HG03442 (cell line): ENCODE results near the gene HOXC5.
A peak's percentile ranks its signal among the peaks of the same experiment; 100 is the strongest.

Experiments
- ATAC-seq: cut with Tn5 transposase; IDR thresholded peaks from one replicate; pipeline ENCODE4 v1.9.1; 2021; ENCODE audit warnings: mild to moderate bottlenecking, moderate library complexity; ENCODE audit not compliant: unreplicated experiment

Gene HOXC5

DNA sequence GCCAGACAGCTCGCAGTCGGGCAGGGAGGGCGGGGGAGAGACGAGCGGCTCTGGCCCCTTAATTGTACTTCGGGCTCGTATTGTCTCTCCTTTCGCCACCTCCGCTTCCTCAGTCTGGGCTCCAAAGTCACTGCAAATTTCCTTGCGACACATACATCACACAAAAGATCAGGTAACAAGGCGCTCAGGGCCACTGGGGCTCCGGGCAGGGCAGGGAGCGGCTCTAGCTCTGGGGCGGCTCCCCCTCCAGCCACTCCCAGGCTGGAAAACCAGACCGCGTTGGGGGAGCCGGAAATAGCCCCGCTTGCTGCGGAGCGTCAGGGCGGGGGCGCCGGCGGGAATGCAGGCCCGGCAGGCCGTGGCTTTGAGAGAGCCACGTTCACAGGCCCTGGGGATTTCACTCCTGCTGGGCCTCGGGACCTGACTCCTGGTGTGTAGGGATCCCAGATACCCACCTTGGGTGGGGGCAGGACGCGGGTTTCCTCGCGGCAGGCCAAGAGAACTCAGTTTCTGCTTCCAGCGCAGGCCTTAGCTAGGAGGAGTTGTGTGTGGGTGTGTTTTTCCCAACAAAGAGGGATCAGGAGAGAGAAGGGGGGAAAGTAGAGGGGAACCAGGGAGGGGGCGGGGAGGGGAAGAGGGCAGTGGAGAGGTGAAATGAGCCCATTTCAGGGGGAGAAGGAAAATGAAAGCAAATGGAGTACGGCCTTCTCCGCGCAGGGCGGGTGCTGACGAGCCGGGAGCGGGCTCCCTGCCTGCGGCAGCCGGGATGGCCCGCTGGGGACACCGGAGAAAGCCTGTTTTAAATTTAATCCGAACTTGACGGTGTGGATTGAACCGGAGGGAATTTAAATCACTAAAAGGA is 37.2 kb upstream of the HOXC5 start:
- ATAC-seq: no peak

DNA sequence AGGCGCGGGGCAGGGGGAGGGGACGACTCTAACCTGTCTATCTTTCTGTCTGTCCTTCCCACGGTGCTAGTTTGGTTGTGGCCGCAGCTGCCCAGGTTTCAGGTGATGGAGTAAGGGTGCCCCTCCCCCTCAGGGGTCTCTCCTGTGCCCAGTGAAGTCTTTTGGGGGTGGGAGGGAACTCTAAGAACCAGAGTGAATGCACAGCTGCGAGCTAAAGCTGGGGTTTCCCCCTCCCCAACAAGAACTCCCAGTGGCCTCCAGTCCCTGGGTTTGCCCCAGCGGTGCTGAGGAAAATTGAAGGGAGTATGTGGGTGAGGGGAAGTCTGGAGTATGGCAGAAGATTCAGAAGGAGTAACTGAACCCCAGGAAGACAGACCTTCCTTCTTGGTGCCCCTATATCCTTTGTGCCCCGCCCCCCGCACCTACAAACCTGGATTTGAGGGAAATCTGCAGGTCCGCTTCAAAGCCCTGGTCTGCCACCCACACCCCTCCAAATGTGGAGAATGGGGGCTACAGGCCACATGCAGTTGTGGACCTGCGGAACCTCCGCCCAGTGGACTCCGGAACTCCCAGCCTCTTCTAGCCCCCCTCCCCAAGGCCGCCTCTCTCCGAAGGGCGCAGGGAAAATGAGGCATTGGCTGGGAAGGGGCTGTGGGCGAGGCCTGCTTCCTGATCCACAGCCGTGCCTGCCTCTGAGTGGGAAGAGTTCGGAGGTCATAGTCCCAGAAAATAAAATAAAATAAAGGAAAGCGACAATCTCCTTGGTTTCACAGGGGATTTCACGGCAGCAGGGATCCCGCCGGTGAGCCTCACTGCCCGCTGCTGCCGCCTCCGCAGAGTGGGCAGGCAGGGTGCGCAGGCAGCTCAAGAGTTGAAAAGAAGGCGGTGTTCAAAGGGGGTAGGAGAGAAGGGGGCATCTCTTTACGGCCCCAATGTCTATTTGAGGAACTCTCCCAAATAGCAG is 36.3 kb upstream of the HOXC5 start:
- ATAC-seq: no peak

GRCh38 chr12:53997204-53998109 is 35.4 kb upstream of the HOXC5 start:
- no peak for ATAC-seq

DNA sequence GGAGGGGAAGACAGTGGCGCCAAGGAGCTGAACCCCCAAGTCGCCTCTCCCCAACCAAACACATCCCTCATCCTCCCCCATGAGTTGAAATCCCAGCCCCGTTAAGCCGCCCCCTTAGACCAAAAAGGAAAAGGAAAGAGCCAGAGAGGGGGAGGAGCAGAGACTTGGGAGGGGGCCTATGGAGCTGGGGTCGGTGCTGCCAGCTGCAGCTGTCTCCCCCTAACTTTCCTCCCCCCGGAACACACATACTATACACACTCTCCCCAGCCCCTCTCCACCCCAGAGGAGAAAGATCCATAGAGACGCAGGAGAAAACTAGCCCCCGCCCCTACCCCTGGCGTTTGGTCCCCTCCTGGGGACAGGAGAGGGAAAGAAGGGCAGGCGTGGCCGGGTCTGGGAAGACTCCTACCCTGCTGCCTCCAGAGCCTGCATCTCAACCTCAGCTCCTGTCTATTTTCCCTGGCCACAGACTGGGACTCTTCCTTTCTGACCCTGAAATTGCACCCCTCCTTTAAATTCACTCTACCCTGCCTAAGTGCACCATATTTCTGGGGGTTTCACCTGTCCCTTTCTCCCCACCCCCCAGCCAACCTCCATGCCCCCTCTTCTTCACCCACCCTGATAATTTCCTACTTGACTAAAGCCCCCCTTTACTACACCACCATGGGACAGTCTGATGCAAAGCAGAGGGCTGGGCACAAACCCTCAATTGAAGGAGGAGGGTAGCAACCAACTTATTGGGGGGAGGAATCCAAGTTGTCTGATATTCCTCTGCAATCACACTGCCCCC is 34.5 kb upstream of the HOXC5 start:
- no peak for ATAC-seq

DNA sequence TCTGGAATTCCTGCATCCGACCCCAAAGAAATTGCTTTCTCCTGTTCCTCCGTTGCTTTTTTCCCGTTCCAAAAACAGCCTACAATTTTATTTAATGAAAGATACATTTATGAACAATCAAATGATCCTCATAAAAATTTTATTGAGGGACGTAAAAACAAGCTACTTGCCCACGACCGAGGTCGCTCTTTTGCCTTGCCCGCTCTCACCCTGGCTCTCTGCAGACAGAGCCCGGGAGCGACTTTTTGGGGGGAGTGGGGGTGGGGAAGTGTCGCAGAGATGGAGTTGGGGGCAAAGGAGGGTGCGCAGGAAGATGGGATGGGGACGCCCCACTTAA is 34.0 kb upstream of the HOXC5 start:
- ATAC-seq: no peak

DNA sequence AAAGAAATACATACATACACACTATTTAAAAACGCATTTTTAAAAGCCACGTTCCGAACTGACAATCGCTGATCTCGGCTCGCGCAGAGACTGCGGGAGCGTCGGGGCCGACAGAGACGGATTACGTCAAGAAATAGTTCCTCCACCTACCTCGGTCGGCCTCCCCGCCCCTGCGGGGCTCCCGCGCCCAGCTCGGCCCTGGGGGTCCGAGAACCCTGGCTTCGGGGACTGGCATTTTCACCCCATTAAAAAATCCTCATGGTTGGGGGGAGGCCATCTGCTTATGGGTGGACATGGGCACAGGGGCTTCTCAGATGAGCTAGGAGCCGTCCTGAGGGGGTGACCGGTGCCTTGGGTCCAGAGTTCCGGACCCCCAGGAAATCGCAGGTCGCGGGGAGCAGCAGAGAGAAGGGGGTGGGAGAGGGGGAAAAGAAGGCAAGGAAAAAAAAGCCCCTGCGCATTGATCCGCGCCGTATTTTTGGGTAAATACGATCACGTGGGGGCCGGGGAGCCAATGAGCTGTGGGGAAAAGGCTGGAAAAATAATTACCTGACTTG is 33.2 kb upstream of the HOXC5 start:
- no peak for ATAC-seq

GRCh38 chr12:54000116-54001114 is 32.4 kb upstream of the HOXC5 start, which contains the start of gene HOXC9:
Gene HOXC9, plus strand, starts transcription at chr12:54000161. Its CDS starts 28 bp downstream, at chr12:54000189.
- ATAC-seq: no peak

DNA sequence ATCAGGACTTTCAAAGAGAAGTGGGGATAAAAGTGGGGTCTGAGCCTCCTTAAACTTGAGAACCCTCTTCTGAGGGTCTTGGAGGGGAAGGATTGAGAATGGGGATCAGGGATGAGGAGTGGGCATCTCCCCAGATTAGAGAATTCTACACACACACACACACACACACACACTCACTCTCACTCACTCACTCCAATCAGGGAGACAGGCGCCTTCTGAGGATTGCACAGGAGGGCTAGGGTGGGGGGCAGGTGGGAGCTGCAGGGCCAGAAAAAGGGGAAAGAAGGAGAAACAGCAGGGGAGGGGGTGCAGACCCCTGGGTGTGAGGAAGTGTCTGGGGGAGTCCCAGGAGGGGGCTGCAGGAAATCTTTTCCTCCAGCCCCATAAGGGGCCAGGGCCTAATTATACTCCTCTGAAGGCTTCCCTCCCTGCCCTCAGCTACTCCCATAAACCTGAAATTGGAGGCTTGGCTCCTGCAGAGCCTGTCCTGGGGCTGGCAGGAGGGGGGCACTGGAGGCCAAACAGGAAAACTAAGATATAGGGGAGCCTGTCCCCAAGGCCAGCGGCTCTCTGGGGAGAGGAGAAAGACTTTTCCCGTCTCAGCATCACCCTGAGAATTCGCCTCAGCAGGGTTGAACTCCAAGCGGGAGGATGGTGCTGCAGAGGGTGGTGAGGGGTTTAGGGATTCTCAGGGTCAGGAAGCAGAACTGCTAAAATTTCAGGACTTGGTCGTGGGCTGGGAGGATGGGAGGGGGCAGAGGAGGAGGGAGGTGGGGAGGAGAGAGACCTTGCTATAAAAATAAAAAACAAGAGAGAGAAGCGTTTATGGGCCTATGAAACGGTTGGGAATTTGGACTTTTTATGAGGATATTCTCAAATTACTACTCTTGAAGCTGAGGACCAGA is 31.3 kb upstream of the HOXC5 start:
- no peak for ATAC-seq

DNA sequence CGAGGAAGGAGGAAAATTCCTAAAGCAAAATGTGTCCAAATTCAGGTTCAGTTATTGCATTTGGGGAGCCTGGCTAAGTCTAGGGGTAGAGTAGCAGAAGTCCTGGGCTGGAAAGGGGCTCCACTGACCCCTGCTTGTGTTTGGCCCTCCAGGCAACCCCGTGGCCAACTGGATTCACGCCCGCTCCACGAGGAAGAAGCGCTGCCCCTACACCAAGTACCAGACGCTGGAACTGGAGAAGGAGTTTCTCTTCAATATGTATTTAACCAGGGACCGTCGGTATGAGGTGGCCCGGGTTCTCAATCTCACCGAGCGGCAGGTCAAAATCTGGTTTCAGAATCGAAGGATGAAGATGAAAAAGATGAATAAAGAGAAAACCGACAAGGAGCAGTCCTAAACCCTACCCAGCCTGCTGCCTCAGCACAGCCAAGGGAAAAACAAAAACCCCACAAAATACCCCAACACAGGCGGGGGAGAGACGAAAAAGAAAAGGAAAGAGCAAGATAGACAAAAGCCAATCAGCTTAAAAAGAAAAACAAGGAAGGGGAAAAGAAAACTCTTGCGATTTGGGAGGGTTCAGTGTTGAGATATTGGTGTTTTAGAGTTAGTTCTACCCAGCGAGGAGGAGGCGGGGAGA is 30.5 kb upstream of the HOXC5 start:
- no peak for ATAC-seq

DNA sequence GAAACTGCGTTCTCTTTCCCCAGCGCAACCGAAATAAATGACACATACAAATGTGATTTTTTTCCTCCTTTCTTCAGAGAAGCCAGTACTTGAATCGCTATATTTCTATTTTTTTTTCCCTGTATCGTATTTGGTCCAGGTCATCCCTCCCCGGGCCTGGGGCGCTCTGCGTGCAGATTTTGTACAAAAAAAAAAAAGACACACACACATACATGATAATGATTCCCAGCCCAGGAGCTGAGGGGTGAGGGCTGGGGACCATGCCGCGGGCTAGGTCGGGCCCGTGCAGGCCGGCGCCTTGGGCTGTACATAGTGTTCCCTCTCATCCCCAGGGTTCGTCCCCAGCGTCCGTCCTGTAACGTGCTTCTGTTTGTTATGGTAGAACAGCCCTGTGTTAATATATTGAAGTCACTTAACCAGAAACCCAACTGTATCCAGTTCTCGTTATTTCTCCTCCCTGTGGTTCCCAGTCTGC is 29.9 kb upstream of the HOXC5 start:
- no peak for ATAC-seq

GRCh38 chr12:54003625-54004024 is 29.2 kb upstream of the HOXC5 start:
- no peak for ATAC-seq

DNA sequence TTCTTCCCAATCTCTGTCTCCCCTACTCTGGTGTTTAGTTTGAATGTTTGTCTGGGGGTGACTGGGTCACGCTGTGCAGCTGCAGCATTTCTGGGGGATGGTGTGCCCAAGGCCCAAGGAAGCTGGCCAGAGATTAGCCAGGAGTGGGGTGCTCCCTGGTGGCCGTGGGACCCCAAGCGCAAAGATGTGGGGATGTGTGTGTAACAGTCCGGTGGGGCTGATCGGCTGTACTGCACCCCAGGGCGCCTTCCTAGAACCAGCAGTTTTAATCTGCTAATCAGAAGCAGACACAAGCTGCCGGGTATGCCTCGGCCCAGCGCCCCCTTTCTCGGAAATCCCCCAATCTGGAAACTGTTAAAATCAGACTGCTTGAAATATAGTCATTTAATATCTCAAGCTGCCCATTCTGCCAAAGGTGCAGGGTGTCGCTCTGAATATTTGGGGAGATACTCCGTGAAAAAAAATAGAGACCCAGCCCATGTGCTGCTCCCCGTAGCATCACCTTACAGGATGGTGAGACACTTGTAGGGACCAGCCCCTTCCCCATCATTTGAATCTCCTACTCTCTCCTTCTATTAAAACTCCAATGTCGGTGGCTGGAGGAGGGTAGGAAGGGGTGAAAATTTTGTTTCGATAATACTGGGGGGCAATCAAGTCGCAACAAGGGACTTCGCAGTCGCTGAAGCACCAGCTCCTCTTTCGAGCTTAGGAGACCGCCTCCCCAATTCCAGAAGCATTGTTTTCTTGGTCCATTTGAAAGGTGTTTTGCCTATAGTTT is 28.6 kb upstream of the HOXC5 start:
- no peak for ATAC-seq

DNA sequence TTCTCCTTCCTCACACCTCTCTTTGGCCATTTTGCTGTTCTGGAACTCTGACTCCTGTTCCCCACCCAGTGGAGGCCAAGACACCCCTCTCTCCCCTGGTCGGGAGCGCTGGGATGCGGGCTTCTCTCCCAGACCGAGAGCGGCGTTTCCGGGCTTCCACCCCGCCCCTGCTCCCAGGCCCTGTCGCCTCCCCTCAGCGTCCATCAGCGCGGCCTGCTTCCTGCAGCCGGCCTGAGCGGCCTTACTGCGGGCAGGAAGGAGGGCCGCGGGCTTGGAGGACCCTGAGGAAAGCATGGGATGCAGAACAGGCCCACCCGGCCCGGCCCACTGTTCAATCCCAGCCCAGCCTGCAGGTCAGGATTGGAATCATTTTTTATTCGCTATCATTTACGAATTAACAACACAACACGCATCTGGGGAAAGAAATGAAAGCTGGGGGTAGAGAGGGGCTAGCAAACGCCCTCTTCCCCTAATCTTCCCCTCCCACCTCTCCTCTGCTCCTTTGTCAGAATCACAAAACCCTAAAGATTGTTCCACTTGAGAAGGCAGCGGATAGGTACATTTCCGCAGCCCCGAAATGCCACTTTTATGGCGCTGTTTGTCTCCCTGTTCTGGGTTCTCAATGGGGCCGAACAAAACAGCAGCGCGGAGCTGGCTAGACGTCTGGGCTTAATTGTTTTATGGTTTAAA is 27.9 kb upstream of the HOXC5 start:
- no peak for ATAC-seq

DNA sequence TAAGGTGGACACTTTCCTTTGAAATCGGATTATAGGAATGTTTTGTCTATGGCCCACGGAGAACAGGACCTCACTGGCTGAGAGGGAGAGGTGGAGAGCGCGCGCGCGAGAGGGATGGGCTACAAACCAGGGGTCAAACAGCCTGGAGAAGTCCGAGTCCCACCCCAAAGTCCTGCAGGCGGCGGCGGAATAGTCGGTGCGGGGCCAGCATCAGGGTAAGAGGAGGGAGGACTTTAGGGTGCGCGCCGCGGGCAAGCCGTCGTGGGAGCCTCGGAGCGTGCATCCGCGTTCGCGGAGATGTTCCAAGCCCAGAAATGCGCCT is 27.4 kb upstream of the HOXC5 start:
- no peak for ATAC-seq

DNA sequence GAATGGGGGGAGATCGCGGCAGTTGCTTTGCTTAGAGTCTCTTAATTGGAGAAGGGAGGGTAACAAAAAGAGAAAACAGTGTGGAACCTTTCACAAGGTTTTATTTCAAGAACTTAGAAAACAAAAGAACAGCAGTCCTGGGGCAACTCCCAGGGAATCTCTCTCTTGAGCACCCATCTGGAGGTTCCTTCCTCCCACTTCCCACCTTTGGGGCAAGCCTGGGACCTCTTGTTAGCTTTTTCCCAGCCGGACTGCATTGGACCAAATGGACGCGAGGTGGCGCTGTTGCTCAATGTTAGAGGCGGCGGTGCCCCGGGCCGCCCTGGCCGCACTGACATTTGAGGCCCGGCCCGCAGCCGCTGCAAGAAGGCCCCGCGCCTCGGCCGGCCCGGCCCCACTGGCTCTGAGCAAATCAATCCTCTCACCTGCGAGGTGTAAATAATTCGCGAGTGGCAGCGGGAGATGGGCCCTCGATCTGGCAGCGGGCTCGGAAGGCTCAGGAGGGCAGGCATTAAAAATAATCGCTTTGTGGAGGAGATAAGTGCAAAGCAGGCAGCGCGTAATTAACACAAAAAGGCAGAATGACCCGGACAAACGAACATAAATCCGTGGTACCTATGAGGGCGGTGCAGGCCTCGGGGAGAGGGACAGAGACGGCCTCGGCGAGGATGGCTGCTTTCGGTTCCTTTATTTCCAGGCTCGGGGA is 26.8 kb upstream of the HOXC5 start:
- ATAC-seq: peak; percentile 72
